ENCODE data around the gene MEIKIN.

The MEIKIN gene

GRCh38 chr5:131769336-131769735, 176.1 kb downstream of the MEIKIN start:
- Histone ChIP-seq H3K9ac (no peak overlapping the region), H4K20me1 (ENCODE audit: insufficient read depth) (peaks cover 12% of the 10 kb centered on the region; the same call in 1 of the 2 replicates), H3K27ac (no peak overlapping the region), H3K4me3 (IDR thresholded peaks at IDR 0.05; ENCODE audit: insufficient read depth, low read depth, low read length) (no peak overlapping the region), H3K79me2 (ENCODE audit: insufficient read depth, low read depth) (peaks cover 68% of the 10 kb centered on the region; the same call in 1 of the 2 replicates), H3K4me2 (no peak overlapping the region), H2AFZ (ENCODE audit: low read depth) (no peak overlapping the region), H3K4me1 (ENCODE audit: low read depth, poor library complexity, severe bottlenecking) (peaks cover 26% of the 10 kb centered on the region), H3K27me3 (ENCODE audit: insufficient read depth, low read depth) (no peaks in the 10 kb centered on the region), H3K36me3 (ENCODE audit: insufficient read depth) (no peaks in the 10 kb centered on the region)
- TF ChIP-seq CTCF (conservative IDR thresholded peaks at IDR 0.05; ENCODE audit: low read depth, low read length), result no peak

- H3K4me2 ChIP-seq, result no peak overlapping the region
- no peak overlapping the region for H2AFZ ChIP-seq (ENCODE audit: low read depth)
- H3K36me3 ChIP-seq (ENCODE audit: insufficient read depth), result no peaks in the 10 kb centered on the region
- H3K4me1 ChIP-seq (ENCODE audit: low read depth, poor library complexity, severe bottlenecking), result peaks cover 15% of the 10 kb centered on the region
- H3K4me3 ChIP-seq (IDR thresholded peaks at IDR 0.05; ENCODE audit: insufficient read depth, low read depth, low read length), result no peak overlapping the region
- TF ChIP-seq CTCF (conservative IDR thresholded peaks at IDR 0.05; ENCODE audit: low read depth, low read length), result no peak
- H3K9ac ChIP-seq, result no peak overlapping the region
- H3K27me3 ChIP-seq (ENCODE audit: insufficient read depth, low read depth), result no peaks in the 10 kb centered on the region
- no peak overlapping the region for H3K27ac ChIP-seq
- peaks cover 10% of the 10 kb centered on the region; the same call in 1 of the 2 replicates for H4K20me1 ChIP-seq (ENCODE audit: insufficient read depth)
- peaks cover 63% of the 10 kb centered on the region; the same call in 1 of the 2 replicates for H3K79me2 ChIP-seq (ENCODE audit: insufficient read depth, low read depth)
Measured at GRCh38 chr5:131767891-131768290, 177.6 kb downstream of the MEIKIN start.

GRCh38 chr5:131766689-131767088, 178.8 kb downstream of the MEIKIN start:
- Histone ChIP-seq H3K4me3 (IDR thresholded peaks at IDR 0.05; ENCODE audit: insufficient read depth, low read depth, low read length) (no peak overlapping the region), H3K4me2 (no peak overlapping the region), H3K9ac (no peak overlapping the region), H2AFZ (ENCODE audit: low read depth) (no peak overlapping the region), H3K4me1 (ENCODE audit: low read depth, poor library complexity, severe bottlenecking) (peaks cover 24% of the 10 kb centered on the region), H3K36me3 (ENCODE audit: insufficient read depth) (no peaks in the 10 kb centered on the region), H3K27me3 (ENCODE audit: insufficient read depth, low read depth) (no peaks in the 10 kb centered on the region), H4K20me1 (ENCODE audit: insufficient read depth) (peaks cover 10% of the 10 kb centered on the region; the same call in 1 of the 2 replicates), H3K79me2 (ENCODE audit: insufficient read depth, low read depth) (peaks cover 71% of the 10 kb centered on the region; the same call in 1 of the 2 replicates), H3K27ac (no peak overlapping the region)
- no peak for TF ChIP-seq CTCF (conservative IDR thresholded peaks at IDR 0.05; ENCODE audit: low read depth, low read length)

GRCh38 chr5:131765261-131765660, 180.2 kb downstream of the MEIKIN start:
- Histone ChIP-seq H3K4me3 (IDR thresholded peaks at IDR 0.05; ENCODE audit: insufficient read depth, low read depth, low read length) (no peak overlapping the region), H3K27ac (no peak overlapping the region), H4K20me1 (ENCODE audit: insufficient read depth) (peaks cover 9% of the 10 kb centered on the region; the same call in 1 of the 2 replicates), H3K79me2 (ENCODE audit: insufficient read depth, low read depth) (peaks cover 74% of the 10 kb centered on the region), H3K4me2 (no peak overlapping the region), H3K4me1 (ENCODE audit: low read depth, poor library complexity, severe bottlenecking) (peaks cover 36% of the 10 kb centered on the region), H3K36me3 (ENCODE audit: insufficient read depth) (no peaks in the 10 kb centered on the region), H3K27me3 (ENCODE audit: insufficient read depth, low read depth) (no peaks in the 10 kb centered on the region), H2AFZ (ENCODE audit: low read depth) (no peak overlapping the region), H3K9ac (no peak overlapping the region)
- no peak for TF ChIP-seq CTCF (conservative IDR thresholded peaks at IDR 0.05; ENCODE audit: low read depth, low read length)
